GM13977 (cell line): ENCODE results near the gene ACYP2.
A peak's percentile ranks its signal among the peaks of the same experiment; 100 is the strongest.
"Not testable (repeated sequence)": the region's sequence is repeated elsewhere in the genome, so short reads cannot be mapped to it uniquely, and the experiment has no call there.

Experiments used
- DNase-seq: peaks from one replicate; pipeline ENCODE4 v3.0.0; 2012; ENCODE audit warnings: low spot score
- CTCF ChIP-seq: IDR thresholded peaks from 2 replicates; pipeline ENCODE4 v1.5.1; 2012; ENCODE audit warnings: mild to moderate bottlenecking, control low read depth; ENCODE audit not compliant: insufficient read depth; ENCODE audit errors: extremely low read depth, missing control alignments
- in situ Hi-C: fragments of 300-500 bp; cut with MboI; formaldehyde crosslinking; loops from one replicate; pipeline ENCODE4 v1.12.0; 2022; ENCODE audit warnings: low sequenced_read_pairs, low pct_unique_long_range_greater_than_20kb, mixed read lengths, inconsistent platforms; ENCODE audit not compliant: unreplicated experiment

The ACYP2 gene

GRCh38 chr2:54258166-54258565 lies 142.8 kb downstream of the ACYP2 start:
- no peak for TF ChIP-seq CTCF
- in situ Hi-C loops, result no loop called here
- DNase-seq, result no peak

GRCh38 chr2:54259413-54260240 lies 144.2 kb downstream of the ACYP2 start:
- in situ Hi-C loops, result no loop called here
- no peak for TF ChIP-seq CTCF
- peak; percentile 40 for DNase-seq

- no peak for DNase-seq
- in situ Hi-C loops, result no loop called here
- TF ChIP-seq CTCF, result no peak
Measured at GRCh38 chr2:54260241-54260595, 144.8 kb downstream of the ACYP2 start.

GRCh38 chr2:54261537-54261936 lies 146.1 kb downstream of the ACYP2 start:
- DNase-seq, result no peak
- TF ChIP-seq CTCF, result no peak
- in situ Hi-C loops, result no loop called here

- no peak for DNase-seq
- TF ChIP-seq CTCF, result no peak
- in situ Hi-C loops, result no loop called here
Measured at GRCh38 chr2:54262015-54262765, 146.8 kb downstream of the ACYP2 start.

- DNase-seq, in situ Hi-C loops: not testable (repeated sequence)
Measured at GRCh38 chr2:54265081-54265480, 149.7 kb downstream of the ACYP2 start.

GRCh38 chr2:54267577-54267976 lies 152.2 kb downstream of the ACYP2 start:
- TF ChIP-seq CTCF, result no peak
- in situ Hi-C loops, result no loop called here
- no peak for DNase-seq
